ENCODE data around the gene ARID1B.

The ARID1B gene

DNA sequence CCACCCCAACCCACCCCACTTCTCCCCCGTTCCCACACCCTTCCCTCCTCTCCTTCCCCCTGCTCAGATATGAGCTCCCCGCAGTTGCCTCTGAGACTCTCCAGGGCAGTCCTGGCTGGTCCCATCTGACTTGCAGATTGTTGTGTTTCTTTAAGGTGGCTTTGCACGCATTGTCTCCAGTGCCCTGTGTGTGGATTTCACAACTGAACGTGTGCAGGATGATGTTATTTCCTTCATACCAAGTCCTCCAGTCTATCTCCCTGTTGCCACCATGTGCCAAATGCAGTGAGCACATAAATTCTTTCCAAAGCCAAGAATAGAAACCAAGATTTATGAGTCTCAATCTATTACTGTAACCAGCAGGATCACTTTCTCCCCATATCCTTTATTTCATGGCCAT lies 467.0 kb downstream of the ARID1B start:
- no peaks in the 10 kb centered on the region for H3K27me3 ChIP-seq

GRCh38 chr6:157244780-157245179 lies 467.6 kb downstream of the ARID1B start:
- no peak overlapping the region for H3K4me3 ChIP-seq (ENCODE audit: low read depth, low read length)

More for the DNA sequence above, 467.0 kb downstream of the ARID1B start:
- H3K36me3 ChIP-seq = no peaks in the 10 kb centered on the region
- H3K4me1 ChIP-seq = no peaks in the 10 kb centered on the region
- H3K9me3 ChIP-seq = no peaks in the 10 kb centered on the region
- H3K4me3 ChIP-seq (ENCODE audit: low read depth, low read length) = no peak overlapping the region
- DNase-seq = no peak
- TF ChIP-seq, protein P1, sequence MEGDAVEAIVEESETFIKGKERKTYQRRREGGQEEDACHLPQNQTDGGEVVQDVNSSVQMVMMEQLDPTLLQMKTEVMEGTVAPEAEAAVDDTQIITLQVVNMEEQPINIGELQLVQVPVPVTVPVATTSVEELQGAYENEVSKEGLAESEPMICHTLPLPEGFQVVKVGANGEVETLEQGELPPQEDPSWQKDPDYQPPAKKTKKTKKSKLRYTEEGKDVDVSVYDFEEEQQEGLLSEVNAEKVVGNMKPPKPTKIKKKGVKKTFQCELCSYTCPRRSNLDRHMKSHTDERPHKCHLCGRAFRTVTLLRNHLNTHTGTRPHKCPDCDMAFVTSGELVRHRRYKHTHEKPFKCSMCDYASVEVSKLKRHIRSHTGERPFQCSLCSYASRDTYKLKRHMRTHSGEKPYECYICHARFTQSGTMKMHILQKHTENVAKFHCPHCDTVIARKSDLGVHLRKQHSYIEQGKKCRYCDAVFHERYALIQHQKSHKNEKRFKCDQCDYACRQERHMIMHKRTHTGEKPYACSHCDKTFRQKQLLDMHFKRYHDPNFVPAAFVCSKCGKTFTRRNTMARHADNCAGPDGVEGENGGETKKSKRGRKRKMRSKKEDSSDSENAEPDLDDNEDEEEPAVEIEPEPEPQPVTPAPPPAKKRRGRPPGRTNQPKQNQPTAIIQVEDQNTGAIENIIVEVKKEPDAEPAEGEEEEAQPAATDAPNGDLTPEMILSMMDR (IDR thresholded peaks at IDR 0.05; ENCODE audit: low read depth, low read length) = no peak

DNA sequence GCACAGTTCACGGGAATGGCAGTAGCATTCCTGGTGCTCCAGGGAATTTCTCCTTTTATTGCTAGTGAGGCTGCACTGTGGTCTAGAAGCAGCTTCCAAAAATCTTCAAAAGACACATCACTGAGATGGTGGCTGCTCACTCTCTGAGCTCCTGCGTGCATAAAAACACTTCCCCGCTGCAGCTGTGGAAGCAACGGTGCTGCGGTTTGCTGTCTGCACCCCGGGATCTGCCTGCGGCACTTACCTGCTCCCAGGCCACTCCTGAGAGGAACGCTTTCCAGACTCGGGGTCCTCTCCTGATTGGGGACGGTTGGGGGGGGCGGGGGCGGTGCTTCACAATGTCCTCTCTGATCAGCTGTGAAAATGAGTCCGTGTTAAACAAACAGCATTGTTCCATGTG lies 468.3 kb downstream of the ARID1B start:
- no peak for DNase-seq
- no peaks in the 10 kb centered on the region for H3K27me3 ChIP-seq
- no peaks in the 10 kb centered on the region for H3K9me3 ChIP-seq
- TF ChIP-seq, protein P1 (IDR thresholded peaks at IDR 0.05; ENCODE audit: low read depth, low read length) = no peak
- H3K36me3 ChIP-seq = no peaks in the 10 kb centered on the region
- no peak overlapping the region for H3K4me3 ChIP-seq (ENCODE audit: low read depth, low read length)
- H3K4me1 ChIP-seq = no peaks in the 10 kb centered on the region

More at GRCh38 chr6:157244780-157245179, 467.6 kb downstream of the ARID1B start:
- no peaks in the 10 kb centered on the region for H3K4me1 ChIP-seq
- no peak for DNase-seq
- no peaks in the 10 kb centered on the region for H3K27me3 ChIP-seq
- H3K9me3 ChIP-seq = no peaks in the 10 kb centered on the region
- TF ChIP-seq, protein P1 (IDR thresholded peaks at IDR 0.05; ENCODE audit: low read depth, low read length) = no peak
- no peaks in the 10 kb centered on the region for H3K36me3 ChIP-seq

DNA sequence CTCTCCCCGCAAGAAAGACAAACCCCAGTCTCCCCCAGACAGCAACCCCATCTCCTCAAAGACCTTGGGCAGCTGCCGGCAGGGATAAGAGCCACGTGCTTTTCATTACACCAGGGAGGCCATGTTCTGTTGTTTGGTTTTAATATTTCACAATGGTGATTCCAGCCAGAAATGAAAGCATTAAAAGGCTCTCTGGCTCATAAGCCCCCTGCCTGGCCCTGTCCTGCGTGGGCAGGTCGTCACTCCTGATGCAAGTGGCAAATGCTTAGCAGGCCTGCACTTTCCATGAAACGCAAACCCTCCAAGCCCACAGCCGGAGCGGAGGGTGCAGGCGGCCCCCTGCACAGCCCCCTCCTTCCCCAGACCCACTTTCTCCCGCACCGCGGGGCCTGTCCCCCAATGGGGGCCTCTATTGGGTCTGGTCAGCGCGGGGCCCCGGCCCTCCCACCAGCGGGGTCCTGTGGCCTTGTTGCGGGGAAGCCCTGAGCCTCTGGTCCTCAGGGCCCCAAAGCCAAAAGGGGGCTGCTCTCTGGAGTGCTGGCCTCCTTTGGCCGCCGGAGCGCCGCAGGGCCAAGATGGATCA lies 469.0 kb downstream of the ARID1B start:
- Histone ChIP-seq H3K4me1 (peaks cover 3% of the 10 kb centered on the region; the same call in 1 of the 2 replicates), H3K27me3 (no peaks in the 10 kb centered on the region), H3K36me3 (no peaks in the 10 kb centered on the region), H3K9me3 (no peaks in the 10 kb centered on the region), H3K4me3 (ENCODE audit: low read depth, low read length) (no peak overlapping the region)
- DNase-seq = no peak
- TF ChIP-seq, protein P1 (IDR thresholded peaks at IDR 0.05; ENCODE audit: low read depth, low read length) = no peak

GRCh38 chr6:157246771-157247484 lies 469.8 kb downstream of the ARID1B start:
- no peaks in the 10 kb centered on the region for H3K27me3 ChIP-seq
- no peak overlapping the region for H3K4me3 ChIP-seq (ENCODE audit: low read depth, low read length)
- no peak for DNase-seq
- no peaks in the 10 kb centered on the region for H3K9me3 ChIP-seq
- no peaks in the 10 kb centered on the region for H3K36me3 ChIP-seq
- peaks cover 10% of the 10 kb centered on the region; the same call in 1 of the 2 replicates for H3K4me1 ChIP-seq
- TF ChIP-seq, protein P1 (IDR thresholded peaks at IDR 0.05; ENCODE audit: low read depth, low read length) = no peak

DNA sequence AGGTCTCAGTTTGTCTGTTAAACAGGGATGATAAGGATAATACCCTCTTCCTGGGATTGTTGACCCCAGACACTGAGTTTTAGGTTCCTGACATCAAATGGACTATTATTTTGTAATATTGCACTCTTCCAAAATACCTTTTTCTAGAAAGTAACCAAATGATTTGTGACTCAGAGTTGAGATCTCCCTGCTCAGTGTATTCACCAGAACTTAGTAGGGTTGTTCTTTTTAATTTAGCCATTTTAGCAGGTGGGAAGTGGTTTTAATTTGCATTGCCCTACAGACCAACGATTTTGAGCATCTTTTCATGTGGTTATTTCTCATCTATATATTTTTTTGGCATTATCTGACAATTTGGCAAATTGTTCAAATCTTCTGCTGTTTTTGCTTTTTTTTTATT lies 471.1 kb downstream of the ARID1B start:
- Histone ChIP-seq H3K27me3 (no peaks in the 10 kb centered on the region), H3K9me3 (no peaks in the 10 kb centered on the region), H3K4me1 (peaks cover 14% of the 10 kb centered on the region), H3K36me3 (no peaks in the 10 kb centered on the region), H3K4me3 (ENCODE audit: low read depth, low read length) (no peak overlapping the region)
- TF ChIP-seq, protein P1 (IDR thresholded peaks at IDR 0.05; ENCODE audit: low read depth, low read length) = no peak
- no peak for DNase-seq
